Nephron (organoid): ENCODE measurements around the gene STT3B.

Experiments
- H3K27ac Mint-ChIP-seq, 3 experiments: 2 replicates each; pipeline ENCODE4 v1.8.0; 2020; ENCODE audit warnings: mixed read lengths in 3 of 3, mild to moderate bottlenecking in 2 of 3, moderate library complexity in 1 of 3
- H3K27me3 Mint-ChIP-seq: 2 replicates; pipeline ENCODE4 v1.8.0; 2021; ENCODE audit warnings: low read depth, mild to moderate bottlenecking, moderate library complexity, mixed read lengths
- H3K36me3 Mint-ChIP-seq: 2 replicates; pipeline ENCODE4 v1.8.0; 2020; ENCODE audit warnings: low read depth, mixed read lengths
- H3K4me1 Mint-ChIP-seq: 2 replicates; pipeline ENCODE4 v1.8.0; 2020; ENCODE audit warnings: mixed read lengths
- H3K4me3 Mint-ChIP-seq, 3 experiments: 2 replicates each; pipeline ENCODE4 v1.8.0; 2020; ENCODE audit warnings: mild to moderate bottlenecking in 3 of 3, mixed read lengths in 3 of 3, moderate library complexity in 2 of 3
- H3K9me3 Mint-ChIP-seq: 2 replicates; pipeline ENCODE4 v1.8.0; 2020; ENCODE audit warnings: mixed read lengths
- TF ChIP-seq, protein P1 (sequence below), 3 experiments: fragments of 200-600 bp; sonication (generic); IDR thresholded peaks; one replicate each; pipeline ENCODE4 v1.5.0; 2021; ENCODE audit warnings: antibody characterized with exemption in 3 of 3; ENCODE audit not compliant: unreplicated experiment in 3 of 3

The STT3B gene

GRCh38 chr3:31568649-31569048, 35.9 kb downstream of the STT3B start:
- no peaks in the 10 kb centered on the region for H3K4me1 Mint-ChIP-seq
- no peaks in the 10 kb centered on the region for H3K36me3 Mint-ChIP-seq
- no peaks in the 10 kb centered on the region for H3K9me3 Mint-ChIP-seq
- H3K27me3 Mint-ChIP-seq: no peaks in the 10 kb centered on the region
- no peak overlapping the region for H3K4me3 Mint-ChIP-seq
- TF ChIP-seq, protein P1, sequence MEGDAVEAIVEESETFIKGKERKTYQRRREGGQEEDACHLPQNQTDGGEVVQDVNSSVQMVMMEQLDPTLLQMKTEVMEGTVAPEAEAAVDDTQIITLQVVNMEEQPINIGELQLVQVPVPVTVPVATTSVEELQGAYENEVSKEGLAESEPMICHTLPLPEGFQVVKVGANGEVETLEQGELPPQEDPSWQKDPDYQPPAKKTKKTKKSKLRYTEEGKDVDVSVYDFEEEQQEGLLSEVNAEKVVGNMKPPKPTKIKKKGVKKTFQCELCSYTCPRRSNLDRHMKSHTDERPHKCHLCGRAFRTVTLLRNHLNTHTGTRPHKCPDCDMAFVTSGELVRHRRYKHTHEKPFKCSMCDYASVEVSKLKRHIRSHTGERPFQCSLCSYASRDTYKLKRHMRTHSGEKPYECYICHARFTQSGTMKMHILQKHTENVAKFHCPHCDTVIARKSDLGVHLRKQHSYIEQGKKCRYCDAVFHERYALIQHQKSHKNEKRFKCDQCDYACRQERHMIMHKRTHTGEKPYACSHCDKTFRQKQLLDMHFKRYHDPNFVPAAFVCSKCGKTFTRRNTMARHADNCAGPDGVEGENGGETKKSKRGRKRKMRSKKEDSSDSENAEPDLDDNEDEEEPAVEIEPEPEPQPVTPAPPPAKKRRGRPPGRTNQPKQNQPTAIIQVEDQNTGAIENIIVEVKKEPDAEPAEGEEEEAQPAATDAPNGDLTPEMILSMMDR (IDR thresholded peaks at IDR 0.05; ENCODE audit: unreplicated experiment in 3 of 3): no peak
- no peak overlapping the region for H3K27ac Mint-ChIP-seq

GRCh38 chr3:31571325-31571724, 38.6 kb downstream of the STT3B start:
- no peaks in the 10 kb centered on the region for H3K36me3 Mint-ChIP-seq
- TF ChIP-seq, protein P1 (IDR thresholded peaks at IDR 0.05; ENCODE audit: unreplicated experiment in 3 of 3): no peak
- peaks cover 12% of the 10 kb centered on the region for H3K4me1 Mint-ChIP-seq
- no peaks in the 10 kb centered on the region for H3K9me3 Mint-ChIP-seq
- no peak overlapping the region for H3K4me3 Mint-ChIP-seq
- H3K27ac Mint-ChIP-seq: no peak overlapping the region
- H3K27me3 Mint-ChIP-seq: no peaks in the 10 kb centered on the region

DNA sequence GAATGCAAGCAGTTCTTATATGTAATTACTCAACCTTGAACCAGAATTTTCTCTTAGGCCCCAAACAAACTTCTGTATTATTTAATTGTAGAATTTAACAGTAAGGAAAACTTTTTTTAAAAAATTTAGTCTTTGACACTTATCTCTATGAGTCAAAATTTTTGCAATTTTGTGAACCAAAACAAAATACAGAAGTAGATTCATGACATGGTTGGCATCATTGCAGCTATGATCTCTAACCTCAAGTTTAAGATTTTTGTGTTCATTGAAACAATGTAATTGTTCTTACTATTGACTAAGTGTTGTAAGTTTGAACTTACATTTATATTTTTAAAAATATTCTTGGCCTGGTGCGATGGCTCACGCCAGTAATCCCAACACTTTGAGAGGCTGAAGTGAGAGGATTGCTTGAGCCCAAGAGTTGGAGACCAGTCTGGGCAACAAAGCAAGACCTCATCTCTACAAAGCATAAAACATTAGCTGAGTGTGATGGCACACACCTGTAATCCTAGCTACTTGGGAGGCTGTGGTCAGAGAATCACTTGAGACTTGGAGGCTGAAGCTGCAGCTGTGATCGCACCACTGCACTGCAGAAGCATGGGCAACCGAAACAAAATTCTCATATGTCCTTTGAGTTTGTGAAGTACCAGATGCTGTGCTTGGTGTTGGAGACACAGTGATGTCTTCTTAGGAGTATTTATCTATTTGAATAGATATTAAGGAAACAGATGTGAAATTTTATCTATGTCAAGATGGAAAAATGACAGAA, 39.7 kb downstream of the STT3B start:
- no peaks in the 10 kb centered on the region for H3K27me3 Mint-ChIP-seq
- no peak overlapping the region for H3K4me3 Mint-ChIP-seq
- TF ChIP-seq, protein P1 (IDR thresholded peaks at IDR 0.05; ENCODE audit: unreplicated experiment in 3 of 3): no peak
- H3K4me1 Mint-ChIP-seq: peaks cover 12% of the 10 kb centered on the region
- H3K27ac Mint-ChIP-seq: no peak overlapping the region
- H3K36me3 Mint-ChIP-seq: peaks cover 8% of the 10 kb centered on the region
- no peaks in the 10 kb centered on the region for H3K9me3 Mint-ChIP-seq

DNA sequence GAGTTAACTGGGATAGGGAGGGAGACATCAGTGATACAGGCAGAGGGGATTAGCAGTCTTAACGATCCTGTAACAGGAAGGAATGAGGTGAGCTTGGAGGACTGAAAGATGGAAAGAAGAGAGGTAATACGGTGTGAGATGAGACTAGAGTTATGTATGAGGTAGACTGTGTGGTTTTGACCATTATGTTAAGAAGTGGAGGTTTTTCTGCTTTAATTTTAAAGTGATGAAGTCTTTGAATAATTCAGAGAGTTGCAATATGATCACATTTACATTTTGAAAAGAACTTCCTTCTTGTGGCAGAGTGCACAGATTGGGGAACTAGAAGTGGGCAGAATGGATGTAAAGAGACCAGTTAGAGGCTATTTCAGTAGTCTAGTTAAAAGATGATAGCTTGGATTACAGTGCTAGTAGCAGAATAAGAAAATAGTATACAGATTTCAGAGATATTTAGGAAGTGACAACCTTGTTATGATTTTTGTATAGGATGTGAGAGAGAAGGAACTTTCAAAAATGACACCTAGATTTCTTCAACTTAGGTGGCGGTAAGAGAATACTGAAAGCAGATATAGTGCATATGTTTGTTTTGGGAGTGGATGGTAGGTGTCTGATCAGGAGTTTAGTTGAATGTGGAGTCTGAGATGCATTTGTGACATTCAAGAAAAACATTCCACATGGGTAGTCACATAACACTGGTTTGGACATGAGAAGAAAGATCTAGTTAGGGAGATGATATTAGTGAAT, 40.5 kb downstream of the STT3B start:
- no peak overlapping the region for H3K27ac Mint-ChIP-seq
- H3K36me3 Mint-ChIP-seq: peaks cover 16% of the 10 kb centered on the region
- no peaks in the 10 kb centered on the region for H3K9me3 Mint-ChIP-seq
- H3K4me3 Mint-ChIP-seq: no peak overlapping the region
- peaks cover 12% of the 10 kb centered on the region for H3K4me1 Mint-ChIP-seq
- TF ChIP-seq, protein P1 (IDR thresholded peaks at IDR 0.05; ENCODE audit: unreplicated experiment in 3 of 3): no peak
- no peaks in the 10 kb centered on the region for H3K27me3 Mint-ChIP-seq

DNA sequence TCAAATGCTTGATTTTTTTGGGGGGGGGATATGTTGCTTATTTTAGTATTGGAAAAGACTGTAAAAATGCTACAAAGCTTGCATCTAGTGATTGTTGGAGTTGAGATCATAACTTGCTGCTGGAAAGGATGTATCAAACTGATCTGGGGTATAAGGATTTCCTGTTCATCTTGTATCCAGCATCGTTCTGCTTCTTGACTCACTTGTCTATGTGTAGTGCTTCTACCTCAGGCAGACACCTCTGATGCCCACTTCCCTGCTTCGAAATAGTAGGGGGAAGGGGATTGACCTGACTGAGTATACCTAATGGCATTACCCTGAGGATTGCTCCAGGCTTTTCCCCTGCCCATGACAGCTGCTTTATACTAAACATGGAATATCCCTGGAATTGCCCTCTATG, 42.7 kb downstream of the STT3B start:
- Mint-ChIP-seq H3K4me1 (peaks cover 17% of the 10 kb centered on the region), H3K27ac (no peak overlapping the region), H3K9me3 (no peaks in the 10 kb centered on the region), H3K4me3 (no peak overlapping the region), H3K36me3 (peaks cover 38% of the 10 kb centered on the region), H3K27me3 (no peaks in the 10 kb centered on the region)
- TF ChIP-seq, protein P1 (IDR thresholded peaks at IDR 0.05; ENCODE audit: unreplicated experiment in 3 of 3): no peak
